AG04449 (cell line): ENCODE data around the gene RIMS4.

Experiments used
- CTCF ChIA-PET: fragments of 350-600 bp; formaldehyde crosslinking; extraction: SDS; loops from one replicate; lab custom pipeline; 2021; ENCODE audit warnings: antibody characterized with exemption; lab: Yijun Ruan, JAX
- POLR2A ChIA-PET: fragments of 400-600, 350-600 bp; formaldehyde crosslinking; extraction: SDS; loops from one replicate; lab custom pipeline; 2020; ENCODE audit warnings: antibody characterized with exemption, inconsistent platforms; lab: Yijun Ruan, JAX
- DNase-seq: peaks from one replicate; pipeline ENCODE4 v3.0.0-alpha.2; 2010; ENCODE audit warnings: low read depth, low spot score
- H3K4me3 ChIP-seq: 2 replicates; pipeline ENCODE4 v1.5.1; 2011; ENCODE audit warnings: low read depth, mild to moderate bottlenecking, control low read depth, low read length
- CTCF ChIP-seq: IDR thresholded peaks from one replicate; pipeline ENCODE4 v1.5.1; 2011; ENCODE audit warnings: mild to moderate bottlenecking, moderate library complexity, low read length, control low read depth, inconsistent platforms; ENCODE audit not compliant: insufficient read depth; ENCODE audit errors: missing control alignments

The RIMS4 gene

GRCh38 chr20:44850837-44851236, 40.5 kb upstream of the RIMS4 start:
- CTCF ChIA-PET: interaction anchor here (1.0 kb wide), 1 partner anchor 11 kb away, joined by 3 read pairs; no protein-coding TSS in a partner anchor
- POLR2A ChIA-PET: no interaction called here
- TF ChIP-seq CTCF: no peak
- no peak overlapping the region for H3K4me3 ChIP-seq
- DNase-seq: no peak

- CTCF ChIA-PET: interaction anchor here (1.0 kb wide), 1 partner anchor 11 kb away, joined by 3 read pairs; no protein-coding TSS in a partner anchor
- POLR2A ChIA-PET: no interaction called here
- TF ChIP-seq CTCF: no peak
- H3K4me3 ChIP-seq: no peak overlapping the region
- no peak for DNase-seq
Measured at GRCh38 chr20:44850272-44850671, 39.9 kb upstream of the RIMS4 start.

GRCh38 chr20:44849703-44850102, 39.4 kb upstream of the RIMS4 start:
- H3K4me3 ChIP-seq: no peak overlapping the region
- no peak for DNase-seq
- ChIA-PET POLR2A (no interaction called here), CTCF (interaction anchor here (1.0 kb wide), 1 partner anchor 12 kb away, joined by 3 read pairs; no protein-coding TSS in a partner anchor)
- TF ChIP-seq CTCF: no peak

GRCh38 chr20:44848254-44849015, 38.1 kb upstream of the RIMS4 start:
- H3K4me3 ChIP-seq: no peak overlapping the region
- ChIA-PET CTCF (interaction anchor here (0.8 to 1.4 kb wide), 4 partner anchors 10 to 100 kb away, joined by 3 to 4 read pairs (median 3); no protein-coding TSS in a partner anchor), POLR2A (no interaction called here)
- no peak for DNase-seq
- no peak for TF ChIP-seq CTCF

GRCh38 chr20:44843876-44844275, 33.5 kb upstream of the RIMS4 start:
- no peak overlapping the region for H3K4me3 ChIP-seq
- no peak for DNase-seq
- TF ChIP-seq CTCF: no peak
- POLR2A ChIA-PET: no interaction called here
- CTCF ChIA-PET: interaction anchor here (2.3 kb wide), 1 partner anchor 97 kb away, joined by 9 read pairs; no protein-coding TSS in a partner anchor

- ChIA-PET POLR2A (no interaction called here), CTCF (no interaction called here)
- no peak for TF ChIP-seq CTCF
- no peak overlapping the region for H3K4me3 ChIP-seq
- DNase-seq: no peak
Measured at GRCh38 chr20:44841955-44842354, 31.6 kb upstream of the RIMS4 start.
